ENCODE results near the gene RNF223.

GRCh38 chr1:1051127-1051810 is 22.8 kb downstream of the RNF223 start:
- TF ChIP-seq, protein P1, sequence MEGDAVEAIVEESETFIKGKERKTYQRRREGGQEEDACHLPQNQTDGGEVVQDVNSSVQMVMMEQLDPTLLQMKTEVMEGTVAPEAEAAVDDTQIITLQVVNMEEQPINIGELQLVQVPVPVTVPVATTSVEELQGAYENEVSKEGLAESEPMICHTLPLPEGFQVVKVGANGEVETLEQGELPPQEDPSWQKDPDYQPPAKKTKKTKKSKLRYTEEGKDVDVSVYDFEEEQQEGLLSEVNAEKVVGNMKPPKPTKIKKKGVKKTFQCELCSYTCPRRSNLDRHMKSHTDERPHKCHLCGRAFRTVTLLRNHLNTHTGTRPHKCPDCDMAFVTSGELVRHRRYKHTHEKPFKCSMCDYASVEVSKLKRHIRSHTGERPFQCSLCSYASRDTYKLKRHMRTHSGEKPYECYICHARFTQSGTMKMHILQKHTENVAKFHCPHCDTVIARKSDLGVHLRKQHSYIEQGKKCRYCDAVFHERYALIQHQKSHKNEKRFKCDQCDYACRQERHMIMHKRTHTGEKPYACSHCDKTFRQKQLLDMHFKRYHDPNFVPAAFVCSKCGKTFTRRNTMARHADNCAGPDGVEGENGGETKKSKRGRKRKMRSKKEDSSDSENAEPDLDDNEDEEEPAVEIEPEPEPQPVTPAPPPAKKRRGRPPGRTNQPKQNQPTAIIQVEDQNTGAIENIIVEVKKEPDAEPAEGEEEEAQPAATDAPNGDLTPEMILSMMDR (IDR thresholded peaks at IDR 0.05; ENCODE audit: low read length): peak; percentile 9; the same call in 1 of the 2 replicates
- TF ChIP-seq EZH2 (IDR thresholded peaks at IDR 0.05; ENCODE audit: borderline replicate concordance, low read length): no peak

Data from OCI-LY1 (cell line).